ENCODE data around the gene C5AR1.
"Not testable (repeated sequence)": the region's sequence is repeated elsewhere in the genome, so short reads cannot be mapped to it uniquely, and the experiment has no call there.

Gene C5AR1

GRCh38 chr19:47331931-47332547 is 22.4 kb downstream of the C5AR1 start, which contains the start of gene C5AR2:
Gene C5AR2 (plus strand): TSS chr19:47332175. CDS start chr19:47340800, 8,625 bp downstream.
- no peak for DNase-seq (ENCODE audit: low read depth, low spot score)

GRCh38 chr19:47336765-47337718 is 27.4 kb downstream of the C5AR1 start:
- DNase-seq (ENCODE audit: low read depth, low spot score) = not testable (repeated sequence)

GRCh38 chr19:47339196-47339880 is 29.7 kb downstream of the C5AR1 start:
- no peak for DNase-seq (ENCODE audit: low read depth, low spot score)

GRCh38 chr19:47340477-47341208 is 31.0 kb downstream of the C5AR1 start:
- no peak for DNase-seq (ENCODE audit: low read depth, low spot score)

GRCh38 chr19:47341734-47342133 is 32.1 kb downstream of the C5AR1 start:
- no peak for DNase-seq (ENCODE audit: low read depth, low spot score)

- no peak for DNase-seq (ENCODE audit: low read depth, low spot score)
Measured at GRCh38 chr19:47343194-47343802, 33.6 kb downstream of the C5AR1 start.

GRCh38 chr19:47344425-47344824 is 34.8 kb downstream of the C5AR1 start:
- no peak for DNase-seq (ENCODE audit: low read depth, low spot score)

- DNase-seq (ENCODE audit: low read depth, low spot score) = not testable (repeated sequence)
Measured at GRCh38 chr19:47346024-47346423, 36.4 kb downstream of the C5AR1 start.

GRCh38 chr19:47348819-47349795 is 39.4 kb downstream of the C5AR1 start, which contains the start of gene DHX34:
Gene DHX34 (plus strand): TSS chr19:47349315. CDS start chr19:47353031, 3,716 bp downstream.
- DNase-seq (ENCODE audit: low read depth, low spot score) = peak; percentile 96

GRCh38 chr19:47350630-47351029 is 41.0 kb downstream of the C5AR1 start:
- DNase-seq (ENCODE audit: low read depth, low spot score) = no peak

- no peak for DNase-seq (ENCODE audit: low read depth, low spot score)
Measured at GRCh38 chr19:47351548-47351947, 41.9 kb downstream of the C5AR1 start.

- DNase-seq (ENCODE audit: low read depth, low spot score) = no peak
Measured at GRCh38 chr19:47352095-47352494, 42.4 kb downstream of the C5AR1 start.

GRCh38 chr19:47353307-47353712 is 43.6 kb downstream of the C5AR1 start:
- no peak for DNase-seq (ENCODE audit: low read depth, low spot score)

GRCh38 chr19:47356900-47357299 is 47.2 kb downstream of the C5AR1 start:
- no peak for DNase-seq (ENCODE audit: low read depth, low spot score)

GRCh38 chr19:47357788-47358680 is 48.4 kb downstream of the C5AR1 start:
- no peak for DNase-seq (ENCODE audit: low read depth, low spot score)

GRCh38 chr19:47358936-47359335 is 49.3 kb downstream of the C5AR1 start:
- no peak for DNase-seq (ENCODE audit: low read depth, low spot score)

GRCh38 chr19:47362321-47362720 is 52.7 kb downstream of the C5AR1 start:
- DNase-seq (ENCODE audit: low read depth, low spot score) = no peak

GRCh38 chr19:47363758-47364531 is 54.3 kb downstream of the C5AR1 start:
- no peak for DNase-seq (ENCODE audit: low read depth, low spot score)

Measured in brain pericyte (primary cell).